Measurements from ENCODE around the gene PDE10A. TPM values are rescaled to one million over a fixed set of nuclear protein-coding genes. Genes with fewer than 3 reads are reported as not detected.
"Not testable (repeated sequence)": the region's sequence is repeated elsewhere in the genome, so short reads cannot be mapped to it uniquely, and the experiment has no call there.

PDE10A gene
- polyA plus RNA-seq, 1 donor: 24.4 TPM

DNA sequence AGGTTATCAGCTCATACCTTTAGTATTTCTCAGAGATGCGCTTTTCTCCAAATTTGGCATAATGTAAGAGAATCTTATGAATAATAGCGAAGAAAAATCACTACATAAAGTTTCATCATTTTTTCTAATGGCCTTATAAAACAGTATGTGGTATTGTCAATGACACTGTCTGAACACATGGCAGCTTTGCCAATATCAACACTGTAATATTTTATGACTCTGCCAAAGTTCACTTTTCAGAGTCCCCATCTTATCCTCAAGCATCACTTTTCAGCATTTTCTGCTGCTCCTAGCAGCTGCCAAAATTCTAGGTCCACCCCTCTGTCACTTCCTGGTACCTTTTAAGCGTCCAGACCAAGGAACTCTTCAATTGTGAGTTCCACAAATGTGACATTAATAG lies 182.1 kb downstream of the PDE10A start:
- DNase-seq: no peak

DNA sequence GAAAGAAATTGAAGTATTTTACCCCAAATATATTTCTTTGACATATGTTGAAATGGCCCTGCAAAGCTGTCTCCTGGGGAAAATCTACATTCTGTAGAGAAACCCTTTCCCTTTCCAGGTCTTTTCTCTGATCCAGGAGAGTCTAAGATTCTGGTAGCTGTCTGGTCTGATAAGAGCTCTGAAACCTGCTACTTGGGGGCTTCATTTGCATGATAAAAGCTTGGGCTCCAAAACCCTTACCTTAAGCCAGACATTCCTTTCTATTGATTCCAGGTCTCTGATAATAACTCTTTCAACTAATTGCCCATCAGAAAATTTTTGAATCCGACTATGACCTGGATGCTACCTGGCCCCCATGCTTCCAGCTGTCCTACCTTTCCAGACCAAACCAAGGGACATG lies 184.5 kb downstream of the PDE10A start:
- DNase-seq: no peak

GRCh38 chr6:165469483-165469882 lies 193.6 kb downstream of the PDE10A start:
- no peak for DNase-seq

DNA sequence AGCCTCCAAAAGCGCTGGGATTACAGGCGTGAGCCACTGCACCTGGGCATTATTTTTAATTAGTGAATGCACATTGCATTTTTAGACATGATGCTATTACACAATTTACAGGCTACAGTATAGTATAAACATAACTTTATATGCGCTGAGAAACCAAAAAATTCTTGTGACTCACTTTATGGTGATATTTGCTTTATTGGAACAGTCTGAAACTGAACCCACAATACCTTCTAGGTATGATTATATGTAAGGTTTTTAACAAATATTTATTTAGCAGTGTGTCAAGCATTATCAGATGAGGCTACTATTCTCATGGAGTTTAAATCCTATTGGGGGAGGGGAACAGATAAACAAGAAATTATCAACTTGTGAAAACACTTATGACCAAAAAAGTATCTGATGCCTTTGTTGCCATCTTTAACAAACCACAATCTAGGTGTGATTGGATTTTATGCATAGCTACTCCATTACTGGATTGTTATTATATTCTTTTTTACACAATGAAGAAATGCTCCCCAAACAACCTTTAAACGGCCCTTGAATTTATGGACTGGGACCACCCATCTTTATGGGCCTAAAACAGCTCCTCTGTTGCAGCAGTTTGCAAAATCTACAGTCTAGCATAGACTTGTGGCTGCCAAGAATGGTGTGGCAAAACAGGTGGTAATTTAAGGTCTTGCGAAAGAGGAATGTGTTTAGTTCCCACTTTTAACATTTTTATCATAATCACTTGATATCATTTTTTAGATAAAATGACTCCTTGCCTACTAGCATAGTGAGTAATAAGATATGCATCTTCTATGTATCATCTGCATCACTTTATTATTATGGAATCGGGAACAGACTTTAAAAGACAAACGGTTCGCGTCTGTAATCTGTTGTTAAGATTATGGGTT lies 194.5 kb downstream of the PDE10A start:
- DNase-seq: no peak

- not testable (repeated sequence) for DNase-seq
Measured at GRCh38 chr6:165463499-165463898, 199.5 kb downstream of the PDE10A start.

- DNase-seq: not testable (repeated sequence)
Measured at GRCh38 chr6:165459605-165460301, 203.3 kb downstream of the PDE10A start.

DNA sequence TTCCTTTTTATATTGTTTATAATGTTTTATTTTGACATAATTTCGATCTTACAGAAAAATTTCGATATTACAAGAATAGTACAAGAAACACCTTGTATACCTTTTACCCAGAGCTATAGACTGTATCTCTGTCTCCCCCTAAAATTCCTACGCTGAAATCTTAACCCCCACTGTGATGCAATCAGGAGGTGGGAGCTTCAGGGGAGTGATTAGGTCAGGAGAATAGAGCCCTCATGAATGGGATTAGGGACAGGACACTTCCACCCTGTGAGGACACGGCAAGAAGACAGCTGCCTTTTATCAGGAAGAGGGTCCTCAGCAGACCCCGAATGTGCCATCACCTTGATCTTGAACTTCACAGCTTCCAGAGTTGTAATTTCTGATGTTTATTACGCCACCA lies 204.9 kb downstream of the PDE10A start:
- no peak for DNase-seq

- DNase-seq: no peak
Measured at GRCh38 chr6:165456286-165456685, 206.8 kb downstream of the PDE10A start.

GRCh38 chr6:165455488-165455887 lies 207.6 kb downstream of the PDE10A start:
- no peak for DNase-seq

- no peak for DNase-seq
Measured at GRCh38 chr6:165453395-165453794, 209.6 kb downstream of the PDE10A start.

DNA sequence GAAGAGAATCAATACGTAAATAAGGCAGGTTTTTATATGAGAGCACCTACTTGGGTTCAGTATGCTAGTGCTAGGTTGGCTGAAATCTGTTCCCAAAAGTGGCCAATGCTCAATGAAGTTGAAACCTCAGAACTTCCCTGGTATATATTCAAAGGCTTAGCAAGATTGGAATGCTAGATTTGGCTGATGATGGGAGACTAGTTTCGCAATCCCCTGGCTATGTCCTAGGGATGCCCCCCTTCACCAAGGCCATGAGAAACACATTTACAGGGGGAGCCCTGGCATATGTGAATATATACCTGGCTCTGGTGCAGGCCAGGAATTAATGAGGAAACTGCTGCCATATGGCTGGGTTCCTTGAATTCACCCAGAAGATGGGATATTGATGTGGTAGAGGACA lies 211.2 kb downstream of the PDE10A start:
- no peak for DNase-seq

DNA sequence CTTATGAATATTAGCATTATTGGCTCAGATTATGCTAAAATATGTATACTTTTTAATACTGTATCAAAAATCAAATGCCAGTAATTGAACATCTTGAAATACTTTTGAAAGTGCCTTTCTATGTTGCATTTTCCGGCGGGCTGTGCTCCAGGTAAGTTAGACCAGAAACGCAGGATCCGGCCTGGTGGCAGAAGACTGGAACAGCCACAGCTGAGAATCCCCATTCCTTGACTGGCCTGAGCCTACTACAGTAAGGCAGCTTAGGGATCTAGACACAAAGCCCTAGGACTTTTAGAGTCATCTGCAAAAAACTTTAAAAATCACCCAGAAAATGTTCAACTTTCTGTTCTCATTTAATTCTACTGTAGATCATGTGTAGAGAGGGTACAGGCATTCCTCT lies 214.8 kb downstream of the PDE10A start:
- no peak for DNase-seq

DNA sequence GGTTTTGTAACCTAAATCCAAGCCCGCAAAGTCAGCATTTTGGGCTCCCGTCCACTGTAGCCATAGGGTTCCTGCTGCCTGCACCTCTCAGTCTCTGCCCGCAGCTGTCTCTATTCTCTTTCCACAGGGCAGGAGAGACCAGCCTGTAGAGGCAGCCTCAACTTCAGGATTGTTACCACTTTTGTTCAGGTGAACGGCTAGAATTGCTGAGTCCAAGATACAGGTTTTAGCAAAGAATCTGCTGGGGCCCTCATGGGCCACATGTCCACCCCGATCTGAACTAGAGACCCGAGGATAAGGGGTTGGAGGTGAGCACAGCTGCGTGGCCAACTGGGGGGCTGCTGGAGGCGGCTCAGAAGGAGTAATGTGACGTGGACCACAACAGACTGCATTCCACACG lies 215.9 kb downstream of the PDE10A start:
- DNase-seq: no peak

DNA sequence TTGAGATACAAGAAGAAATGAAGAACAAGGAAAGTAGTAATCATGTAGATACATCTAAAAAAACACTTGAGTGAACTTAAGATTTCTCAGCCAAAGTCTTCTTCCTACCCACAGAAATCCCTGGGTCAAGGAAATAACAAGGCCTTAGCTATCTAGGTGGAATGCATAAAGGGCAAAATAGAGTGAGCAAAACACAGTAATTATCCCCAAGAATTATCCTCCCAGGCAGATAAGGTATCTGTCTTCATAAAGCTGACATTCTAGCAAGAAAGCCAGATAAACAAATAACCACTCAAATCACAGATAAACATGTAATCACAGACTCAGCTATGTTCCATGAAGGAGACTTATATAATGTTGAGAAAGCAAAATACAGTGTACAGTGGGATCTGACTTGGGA lies 216.7 kb downstream of the PDE10A start:
- DNase-seq: no peak

GRCh38 chr6:165443462-165443861 lies 219.6 kb downstream of the PDE10A start:
- DNase-seq: no peak

DNA sequence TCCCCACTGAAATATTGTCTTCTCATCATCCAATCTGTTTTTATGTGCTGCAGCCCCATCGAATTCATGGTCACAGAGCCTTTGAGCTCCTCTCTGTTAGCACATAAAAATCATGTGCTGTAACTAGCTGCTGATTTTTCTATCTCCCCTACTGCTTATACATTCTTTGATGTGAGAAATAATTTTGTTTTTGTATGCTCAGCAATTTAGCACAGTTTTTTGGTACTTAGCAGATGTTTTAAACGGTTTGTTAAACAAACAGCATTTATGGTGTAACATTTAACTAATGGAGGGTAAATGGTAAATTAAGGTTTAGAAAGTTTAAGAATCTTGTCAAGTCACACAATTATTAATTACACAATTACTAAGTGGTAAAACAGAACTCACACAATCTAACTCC lies 221.9 kb downstream of the PDE10A start:
- no peak for DNase-seq

DNA sequence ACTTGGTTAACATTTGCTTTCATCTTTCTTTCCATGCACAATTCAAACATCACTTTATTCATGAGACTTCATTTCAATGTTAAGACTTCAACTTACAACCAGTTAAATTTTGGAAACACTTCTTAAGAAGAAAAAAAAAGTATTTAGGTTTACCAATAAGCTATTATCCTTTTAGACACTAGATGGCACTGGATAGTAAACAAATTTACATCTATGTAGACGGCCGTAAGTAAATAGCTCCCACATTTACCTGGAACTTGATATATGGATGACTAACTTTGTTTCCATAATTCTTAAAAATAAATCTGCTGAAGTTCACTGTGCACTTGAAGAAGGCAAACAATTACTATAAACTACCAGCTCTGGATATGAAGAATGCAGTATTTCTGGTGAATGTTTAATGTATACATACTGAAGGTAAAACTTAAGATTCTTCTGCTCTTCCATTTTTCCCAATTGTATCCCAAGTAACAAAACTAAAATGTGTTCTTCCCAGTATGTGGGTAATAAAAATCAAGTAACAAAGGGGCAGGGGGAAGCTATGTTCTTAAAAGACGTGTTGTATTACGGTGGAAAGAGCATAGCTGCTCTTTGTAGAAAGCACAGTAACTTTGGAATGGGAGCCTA lies 223.0 kb downstream of the PDE10A start:
- DNase-seq: peak; percentile 59

GRCh38 chr6:165426892-165427291 lies 236.1 kb downstream of the PDE10A start:
- no peak for DNase-seq

- DNase-seq: no peak
Measured at GRCh38 chr6:165422192-165422591, 240.8 kb downstream of the PDE10A start.

- DNase-seq: peak; percentile 28
Measured at GRCh38 chr6:165417278-165417865, 245.7 kb downstream of the PDE10A start.

DNA sequence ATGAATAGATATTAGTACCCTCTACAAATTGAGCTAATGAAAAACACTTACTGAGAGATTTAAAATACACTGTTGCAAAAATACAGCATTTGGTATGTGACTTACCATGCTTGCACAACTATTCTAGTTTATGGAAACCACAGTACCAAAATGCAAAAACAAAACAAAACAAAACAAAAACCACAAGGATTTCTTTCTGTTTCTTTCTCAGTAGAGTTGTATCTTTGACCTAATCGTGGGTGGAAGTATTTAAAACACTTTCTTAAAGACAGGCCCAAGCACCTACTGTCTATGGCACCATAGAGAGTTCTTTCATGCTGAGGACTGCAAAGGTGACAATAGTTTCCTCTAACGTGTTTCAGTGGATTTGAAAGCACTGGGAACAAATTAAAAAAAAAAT lies 258.3 kb downstream of the PDE10A start:
- no peak for DNase-seq

- no peak for DNase-seq
Measured at GRCh38 chr6:165404296-165404695, 258.7 kb downstream of the PDE10A start.
